K562 (cell line): ENCODE measurements around the gene LETM1. TPM values are rescaled to one million over a fixed set of nuclear protein-coding genes. Genes with fewer than 3 reads are reported as not detected.

Source experiments
- CXXC5 ChIP-seq: fragments of 250-450 bp; sonication (Bioruptor Pico); IDR thresholded peaks from 2 replicates; pipeline ENCODE4 v1.8.0; 2022; ENCODE audit warnings: inconsistent platforms, mild to moderate bottlenecking, moderate library complexity
- EGR1 ChIP-seq: fragments of 450-650 bp; conservative IDR thresholded peaks from 2 replicates; pipeline ENCODE4 v1.6.1; 2017; ENCODE audit warnings: mild to moderate bottlenecking
- GATAD2B ChIP-seq: fragments of 450-650 bp; IDR thresholded peaks from 2 replicates; pipeline ENCODE4 v1.6.1; 2017; ENCODE audit warnings: mild to moderate bottlenecking, borderline replicate concordance
- KDM5B ChIP-seq: fragments of 200-600 bp; sonication (generic); IDR thresholded peaks from 2 replicates; pipeline ENCODE4 v1.6.1; 2012; ENCODE audit warnings: low read depth, mild to moderate bottlenecking, moderate library complexity, low read length, control low read depth, inconsistent platforms; ENCODE audit not compliant: insufficient replicate concordance
- L3MBTL2 ChIP-seq: fragments of 450-650 bp; IDR thresholded peaks from 2 replicates; pipeline ENCODE4 v1.6.1; 2016; ENCODE audit warnings: mild to moderate bottlenecking, moderate library complexity
- POLR2AphosphoS5 ChIP-seq: IDR thresholded peaks from 2 replicates; pipeline ENCODE4 v1.6.1; 2011; ENCODE audit warnings: mild to moderate bottlenecking, low read depth, low read length, moderate library complexity; ENCODE audit not compliant: control insufficient read depth, insufficient read depth
- RB1 ChIP-seq: fragments of 450-650 bp; IDR thresholded peaks from 2 replicates; pipeline ENCODE4 v1.6.1; 2017; ENCODE audit warnings: low read depth, mild to moderate bottlenecking
- SIN3A ChIP-seq, 2 experiments: fragments of 150-350 bp in 1 of 2; IDR thresholded peaks; 2 replicates each; pipeline ENCODE4 v1.6.1; 2011 to 2016; ENCODE audit warnings: borderline replicate concordance in 2 of 2, low read depth in 2 of 2, low read length in 2 of 2, mild to moderate bottlenecking in 2 of 2, moderate library complexity in 2 of 2; ENCODE audit not compliant: control insufficient read depth in 1 of 2
- SMAD2 ChIP-seq: fragments of 150-350 bp; IDR thresholded peaks from 2 replicates; pipeline ENCODE4 v1.6.1; 2014; ENCODE audit warnings: low read depth, mild to moderate bottlenecking, low read length
- SMAD4 ChIP-seq: fragments of 250-450 bp; sonication (Bioruptor Pico); conservative IDR thresholded peaks from 2 replicates; pipeline ENCODE4 v1.8.0; 2021; ENCODE audit warnings: inconsistent platforms, mild to moderate bottlenecking, moderate library complexity
- TBP ChIP-seq: optimal IDR thresholded peaks from 2 replicates; pipeline ENCODE3; 2011; ENCODE audit warnings: low read depth, low read length, improper control_type of control experiment
- YY1 ChIP-seq, 3 experiments: IDR thresholded peaks; 2 replicates each; pipeline ENCODE4 v1.6.1; 2011; ENCODE audit warnings: low read length in 2 of 3, mild to moderate bottlenecking in 2 of 3, moderate library complexity in 2 of 3, borderline replicate concordance in 1 of 3, control low read depth in 1 of 3, low read depth in 1 of 3; ENCODE audit not compliant: insufficient read depth in 3 of 3, insufficient replicate concordance in 2 of 3, control insufficient read depth in 1 of 3, insufficient read length in 1 of 3; ENCODE audit errors: extremely low read depth in 1 of 3
- ZBTB7A ChIP-seq: IDR thresholded peaks from 2 replicates; pipeline ENCODE4 v1.6.1; 2011; ENCODE audit warnings: low read depth, mild to moderate bottlenecking, low read length, moderate library complexity, borderline replicate concordance; ENCODE audit not compliant: control insufficient read depth
- ZC3H8 ChIP-seq: fragments of 450-650 bp; IDR thresholded peaks from 2 replicates; pipeline ENCODE4 v1.6.1; 2017
- ZNF165 ChIP-seq: fragments of 250-450 bp; sonication (Bioruptor Pico); IDR thresholded peaks from 2 replicates; pipeline ENCODE4 v1.4.0; 2020; ENCODE audit warnings: borderline replicate concordance
- polyA plus RNA-seq, 8 experiments: library from polyadenylated mRNA; depleted of rRNA in 4 of 8; stranded (reverse) in 5 of 8; unstranded in 3 of 8; fragments of >200 nt; fragmentation: Nextera tagmentation in 2 of 8; fragmentation: Illumina TruSeq in 1 of 8; extraction: Ambion mirVana in 2 of 8; extraction: Trizol in 1 of 8; gene quantifications; 2 replicates each; pipeline versions ENCODE4 v1.2.1 to v1.2.3, GENCODE V29; 2011 to 2014; ENCODE audit warnings: inconsistent platforms in 1 of 8, missing spikeins in 1 of 8
- total RNA-seq, 7 experiments: library from RNA; depleted of rRNA in 6 of 7; stranded (reverse); fragments of >200 nt in 6 of 7; fragmentation: Illumina TruSeq in 2 of 7; extraction: Trizol in 2 of 7; gene quantifications; 2 replicates each; pipeline versions ENCODE4 v1.2.1 to v1.2.3, GENCODE V29; 2011 to 2021; ENCODE audit warnings: low replicate concordance in 1 of 7
- TF ChIP-seq, protein P1 (sequence below), 2 experiments: IDR thresholded peaks; 2 replicates each; pipeline ENCODE4 v1.6.1; 2012; ENCODE audit warnings: improper control_type of control experiment in 2 of 2, low read depth in 2 of 2, low read length in 2 of 2, borderline replicate concordance in 1 of 2
- TF ChIP-seq, protein P2 (sequence below): fragments of 200-800 bp; sonication (Bioruptor generic); IDR thresholded peaks from 2 replicates; pipeline ENCODE4 v1.6.1; 2017; ENCODE audit warnings: missing genetic modification characterization, missing compliant biosample characterization
- TF ChIP-seq, protein P3 (sequence below): conservative IDR thresholded peaks from 2 replicates; pipeline ENCODE4 v1.6.1; 2011; ENCODE audit warnings: low read depth, mild to moderate bottlenecking, low read length; ENCODE audit not compliant: control insufficient read depth
- TF ChIP-seq, protein P4 (sequence below), 2 experiments: IDR thresholded peaks; 2 replicates each; pipeline ENCODE4 v1.6.1; 2011; ENCODE audit warnings: borderline replicate concordance in 1 of 2, control low read depth in 1 of 2, low read depth in 1 of 2, low read length in 1 of 2, mild to moderate bottlenecking in 1 of 2, mixed read lengths in 1 of 2, moderate library complexity in 1 of 2; ENCODE audit not compliant: insufficient read depth in 1 of 2, insufficient read length in 1 of 2, poor library complexity in 1 of 2, severe bottlenecking in 1 of 2; ENCODE audit errors: extremely low read depth in 1 of 2

Gene LETM1
- total and polyA plus RNA-seq, 9 of the 15 experiments (the other 6 are each of a cell fraction or from before 2014, with no cell fraction given), result 3.9 to 109 (median 35.0) TPM

DNA sequence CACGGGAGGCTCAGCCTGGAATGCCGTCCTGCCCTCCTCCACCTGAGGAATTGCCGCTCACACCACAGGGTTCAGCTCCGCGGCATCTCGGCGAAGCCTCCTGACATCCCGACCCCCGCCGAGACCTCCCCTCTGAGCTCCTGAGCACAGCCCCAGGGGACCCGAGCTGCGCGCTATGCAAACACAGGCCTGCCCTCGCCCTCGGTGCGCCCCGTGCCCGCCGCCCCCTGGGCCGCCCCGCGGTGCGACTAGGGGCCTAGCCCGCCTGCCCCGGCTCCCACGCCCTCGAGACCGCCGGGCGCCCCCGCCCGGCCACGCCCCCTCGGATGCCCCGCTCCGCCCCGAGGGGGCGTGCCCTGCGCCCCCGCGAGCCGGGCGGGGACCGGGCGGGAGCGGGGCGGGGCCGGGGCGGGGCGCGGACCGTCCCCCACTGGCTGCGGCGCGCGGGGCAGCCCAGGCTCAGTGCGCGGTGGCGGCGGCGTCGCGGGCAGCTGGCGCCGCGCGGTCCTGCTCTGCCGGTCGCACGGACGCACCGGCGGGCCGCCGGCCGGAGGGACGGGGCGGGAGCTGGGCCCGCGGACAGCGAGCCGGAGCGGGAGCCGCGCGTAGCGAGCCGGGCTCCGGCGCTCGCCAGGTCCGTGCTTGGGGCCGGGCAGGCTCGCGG is 63.0 kb downstream of the LETM1 start, which contains the start of gene FGFR3 (continued):
- TF ChIP-seq, protein P1, sequence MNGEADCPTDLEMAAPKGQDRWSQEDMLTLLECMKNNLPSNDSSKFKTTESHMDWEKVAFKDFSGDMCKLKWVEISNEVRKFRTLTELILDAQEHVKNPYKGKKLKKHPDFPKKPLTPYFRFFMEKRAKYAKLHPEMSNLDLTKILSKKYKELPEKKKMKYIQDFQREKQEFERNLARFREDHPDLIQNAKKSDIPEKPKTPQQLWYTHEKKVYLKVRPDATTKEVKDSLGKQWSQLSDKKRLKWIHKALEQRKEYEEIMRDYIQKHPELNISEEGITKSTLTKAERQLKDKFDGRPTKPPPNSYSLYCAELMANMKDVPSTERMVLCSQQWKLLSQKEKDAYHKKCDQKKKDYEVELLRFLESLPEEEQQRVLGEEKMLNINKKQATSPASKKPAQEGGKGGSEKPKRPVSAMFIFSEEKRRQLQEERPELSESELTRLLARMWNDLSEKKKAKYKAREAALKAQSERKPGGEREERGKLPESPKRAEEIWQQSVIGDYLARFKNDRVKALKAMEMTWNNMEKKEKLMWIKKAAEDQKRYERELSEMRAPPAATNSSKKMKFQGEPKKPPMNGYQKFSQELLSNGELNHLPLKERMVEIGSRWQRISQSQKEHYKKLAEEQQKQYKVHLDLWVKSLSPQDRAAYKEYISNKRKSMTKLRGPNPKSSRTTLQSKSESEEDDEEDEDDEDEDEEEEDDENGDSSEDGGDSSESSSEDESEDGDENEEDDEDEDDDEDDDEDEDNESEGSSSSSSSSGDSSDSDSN (IDR thresholded peaks at IDR 0.05; ENCODE audit: borderline replicate concordance in 1 of 2, low read depth in 2 of 2, low read length in 2 of 2), result peak in 1 of 2 experiments; percentile 79; a peak in 1 of 4 replicates
- peak; percentile 43; the same call in 1 of the 2 replicates for TF ChIP-seq GATAD2B
- no peak for TF ChIP-seq ZNF165
- TF ChIP-seq SMAD2, result no peak
- TF ChIP-seq, protein P2, sequence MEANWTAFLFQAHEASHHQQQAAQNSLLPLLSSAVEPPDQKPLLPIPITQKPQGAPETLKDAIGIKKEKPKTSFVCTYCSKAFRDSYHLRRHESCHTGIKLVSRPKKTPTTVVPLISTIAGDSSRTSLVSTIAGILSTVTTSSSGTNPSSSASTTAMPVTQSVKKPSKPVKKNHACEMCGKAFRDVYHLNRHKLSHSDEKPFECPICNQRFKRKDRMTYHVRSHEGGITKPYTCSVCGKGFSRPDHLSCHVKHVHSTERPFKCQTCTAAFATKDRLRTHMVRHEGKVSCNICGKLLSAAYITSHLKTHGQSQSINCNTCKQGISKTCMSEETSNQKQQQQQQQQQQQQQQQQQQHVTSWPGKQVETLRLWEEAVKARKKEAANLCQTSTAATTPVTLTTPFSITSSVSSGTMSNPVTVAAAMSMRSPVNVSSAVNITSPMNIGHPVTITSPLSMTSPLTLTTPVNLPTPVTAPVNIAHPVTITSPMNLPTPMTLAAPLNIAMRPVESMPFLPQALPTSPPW (CRISPR knock-in tag), result peak; percentile 82
- peak in 2 of 3 experiments; percentile 48 to 73 for TF ChIP-seq YY1 (IDR thresholded peaks at IDR 0.05; ENCODE audit: borderline replicate concordance in 1 of 3, control insufficient read depth in 1 of 3, extremely low read depth in 1 of 3, insufficient read depth in 3 of 3, insufficient read length in 1 of 3, insufficient replicate concordance in 2 of 3, low read depth in 1 of 3, low read length in 2 of 3)
- TF ChIP-seq POLR2AphosphoS5, result peak; percentile 75; the same call in 1 of the 2 replicates
- TF ChIP-seq, protein P3, sequence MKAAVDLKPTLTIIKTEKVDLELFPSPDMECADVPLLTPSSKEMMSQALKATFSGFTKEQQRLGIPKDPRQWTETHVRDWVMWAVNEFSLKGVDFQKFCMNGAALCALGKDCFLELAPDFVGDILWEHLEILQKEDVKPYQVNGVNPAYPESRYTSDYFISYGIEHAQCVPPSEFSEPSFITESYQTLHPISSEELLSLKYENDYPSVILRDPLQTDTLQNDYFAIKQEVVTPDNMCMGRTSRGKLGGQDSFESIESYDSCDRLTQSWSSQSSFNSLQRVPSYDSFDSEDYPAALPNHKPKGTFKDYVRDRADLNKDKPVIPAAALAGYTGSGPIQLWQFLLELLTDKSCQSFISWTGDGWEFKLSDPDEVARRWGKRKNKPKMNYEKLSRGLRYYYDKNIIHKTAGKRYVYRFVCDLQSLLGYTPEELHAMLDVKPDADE, result 0 out of 2 replicates have a peak, but pooled peaks have one; percentile 72
- TF ChIP-seq ZC3H8, result no peak
- peak; percentile 88 for TF ChIP-seq RB1
- peak in 1 of 2 experiments; percentile 71; a peak in 2 of 4 replicates for TF ChIP-seq SIN3A (IDR thresholded peaks at IDR 0.05; ENCODE audit: borderline replicate concordance in 2 of 2, control insufficient read depth in 1 of 2, low read depth in 2 of 2, low read length in 2 of 2)
- TF ChIP-seq TBP, result peak; percentile 87
- TF ChIP-seq L3MBTL2, result peak; percentile 66
- peak; percentile 93 for TF ChIP-seq ZBTB7A
- peak; percentile 82 for TF ChIP-seq SMAD4 (CRISPR knock-in tag)
- peak; percentile 30 for TF ChIP-seq EGR1
- TF ChIP-seq, protein P4, sequence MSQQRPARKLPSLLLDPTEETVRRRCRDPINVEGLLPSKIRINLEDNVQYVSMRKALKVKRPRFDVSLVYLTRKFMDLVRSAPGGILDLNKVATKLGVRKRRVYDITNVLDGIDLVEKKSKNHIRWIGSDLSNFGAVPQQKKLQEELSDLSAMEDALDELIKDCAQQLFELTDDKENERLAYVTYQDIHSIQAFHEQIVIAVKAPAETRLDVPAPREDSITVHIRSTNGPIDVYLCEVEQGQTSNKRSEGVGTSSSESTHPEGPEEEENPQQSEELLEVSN (IDR thresholded peaks at IDR 0.05; ENCODE audit: borderline replicate concordance in 1 of 2, extremely low read depth in 1 of 2, insufficient read depth in 1 of 2, insufficient read length in 1 of 2, low read depth in 1 of 2, low read length in 1 of 2, poor library complexity in 1 of 2, severe bottlenecking in 1 of 2), result peak; percentile 21 to 70
- TF ChIP-seq CXXC5 (CRISPR knock-in tag), result peak; percentile 69
- TF ChIP-seq KDM5B, result peak; percentile 93
